Endodermal cell (in vitro differentiated cells): ENCODE data around the gene SYMPK. TPM values are rescaled to one million over a fixed set of nuclear protein-coding genes. Genes with fewer than 3 reads are reported as not detected.
A peak's percentile ranks its signal among the peaks of the same experiment; 100 is the strongest.

Source experiments
- DNase-seq: peaks from one replicate; pipeline ENCODE4 v3.0.0-alpha.2; 2017
- H3K27ac ChIP-seq: 2 replicates; pipeline ENCODE4 v1.5.1; 2013; ENCODE audit warnings: mild to moderate bottlenecking, low read depth, low read length, moderate library complexity
- H3K27me3 ChIP-seq: 2 replicates; pipeline ENCODE4 v1.6.1; 2013; ENCODE audit warnings: mild to moderate bottlenecking, low read length, moderate library complexity; ENCODE audit not compliant: insufficient read depth, control insufficient read depth, poor library complexity, severe bottlenecking
- H3K36me3 ChIP-seq: 2 replicates; pipeline ENCODE4 v1.7.0; 2013; ENCODE audit warnings: mild to moderate bottlenecking, low read length, moderate library complexity; ENCODE audit not compliant: control insufficient read depth, insufficient read depth
- H3K4me1 ChIP-seq: one replicate; pipeline ENCODE4 v1.7.0; 2013; ENCODE audit warnings: low read length; ENCODE audit not compliant: control insufficient read depth, insufficient read depth
- H3K4me3 ChIP-seq: 2 replicates; pipeline ENCODE4 v1.5.1; 2013; ENCODE audit warnings: mild to moderate bottlenecking, low read length, moderate library complexity
- H3K9ac ChIP-seq: 2 replicates; pipeline ENCODE4 v1.6.1; 2013; ENCODE audit warnings: mild to moderate bottlenecking, low read length, moderate library complexity; ENCODE audit not compliant: poor library complexity, severe bottlenecking; ENCODE audit errors: extremely low read depth
- H3K9me3 ChIP-seq: 2 replicates; pipeline ENCODE4 v1.6.1; 2013; ENCODE audit warnings: mild to moderate bottlenecking, low read length, moderate library complexity; ENCODE audit not compliant: control insufficient read depth
- H3K27ac Mint-ChIP-seq: 2 replicates; pipeline ENCODE4 v1.8.0; 2020; ENCODE audit warnings: mixed read lengths
- H3K27me3 Mint-ChIP-seq: 2 replicates; pipeline ENCODE4 v1.8.0; 2021; ENCODE audit warnings: mild to moderate bottlenecking, mixed read lengths; ENCODE audit not compliant: insufficient read depth
- H3K36me3 Mint-ChIP-seq: 2 replicates; pipeline ENCODE4 v1.8.0; 2020; ENCODE audit warnings: low read depth, mixed read lengths
- H3K4me1 Mint-ChIP-seq: 2 replicates; pipeline ENCODE4 v1.8.0; 2020; ENCODE audit warnings: mixed read lengths
- H3K4me3 Mint-ChIP-seq: 2 replicates; pipeline ENCODE4 v1.8.0; 2020; ENCODE audit warnings: mild to moderate bottlenecking, moderate library complexity, mixed read lengths
- H3K9me3 Mint-ChIP-seq: 2 replicates; pipeline ENCODE4 v1.8.0; 2020; ENCODE audit warnings: mild to moderate bottlenecking, mixed read lengths
- WGBS, 2 experiments: methylation state at CpG; one replicate each; pipeline versions ENCODE4 v1.1.5 to v1.1.7; 2013; ENCODE audit warnings: missing lambda C conversion rate in 2 of 2, mixed read lengths in 1 of 2; ENCODE audit not compliant: insufficient coverage in 1 of 2, insufficient read length in 1 of 2; 5-methylcytosine and 5-hydroxymethylcytosine counted together
- total RNA-seq, 2 donors: library from RNA; stranded (reverse); fragmentation: NEBNext Ultra II Directional in 1 of 2; extraction: Animal tissue kit (Norgen Biotek cat#: 25700) in 1 of 2; gene quantifications; 2 replicates in 1 of 2; 3 replicates in 1 of 2; pipeline ENCODE4 v1.2.1, GENCODE V29; 2021
- TF ChIP-seq, protein P1 (sequence below): fragments of 200-600 bp; sonication (generic); conservative IDR thresholded peaks from 2 replicates; pipeline ENCODE4 v1.5.0; 2021; ENCODE audit warnings: antibody characterized with exemption, mild to moderate bottlenecking

The SYMPK gene
- total RNA-seq, 2 donors from 2014 or later = 104 to 119 TPM

DNA sequence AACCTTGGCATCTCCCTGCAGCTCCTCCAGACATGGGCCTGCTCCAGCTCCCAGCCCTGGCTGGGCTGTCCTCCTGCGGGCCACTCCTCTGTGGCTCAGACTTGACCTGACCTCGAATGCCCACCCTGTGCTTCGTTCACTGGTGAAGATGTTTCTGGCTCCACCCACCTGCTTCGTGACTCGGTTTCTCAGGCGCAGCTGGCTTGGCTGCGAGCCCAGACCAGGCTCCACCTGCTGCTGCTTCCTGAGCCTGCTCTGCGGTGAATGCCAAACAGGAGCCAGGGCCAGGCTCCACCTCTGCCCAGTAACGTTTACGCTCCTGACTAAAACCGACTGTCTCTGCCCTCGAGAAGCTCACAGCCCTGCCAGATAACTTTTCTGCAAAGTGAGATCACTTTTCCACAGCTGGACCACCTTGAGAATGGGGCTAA lies 38.9 kb downstream of the SYMPK start:
- H3K27me3 ChIP-seq = no peaks in the 10 kb centered on the region
- peak; percentile 42 for DNase-seq
- H3K9me3 ChIP-seq = no peaks in the 10 kb centered on the region
- H3K9me3 Mint-ChIP-seq = no peaks in the 10 kb centered on the region
- no peak overlapping the region for H3K4me3 Mint-ChIP-seq
- peaks cover 76% of the 10 kb centered on the region for H3K36me3 Mint-ChIP-seq
- no peaks in the 10 kb centered on the region for H3K4me1 ChIP-seq
- TF ChIP-seq, protein P1, sequence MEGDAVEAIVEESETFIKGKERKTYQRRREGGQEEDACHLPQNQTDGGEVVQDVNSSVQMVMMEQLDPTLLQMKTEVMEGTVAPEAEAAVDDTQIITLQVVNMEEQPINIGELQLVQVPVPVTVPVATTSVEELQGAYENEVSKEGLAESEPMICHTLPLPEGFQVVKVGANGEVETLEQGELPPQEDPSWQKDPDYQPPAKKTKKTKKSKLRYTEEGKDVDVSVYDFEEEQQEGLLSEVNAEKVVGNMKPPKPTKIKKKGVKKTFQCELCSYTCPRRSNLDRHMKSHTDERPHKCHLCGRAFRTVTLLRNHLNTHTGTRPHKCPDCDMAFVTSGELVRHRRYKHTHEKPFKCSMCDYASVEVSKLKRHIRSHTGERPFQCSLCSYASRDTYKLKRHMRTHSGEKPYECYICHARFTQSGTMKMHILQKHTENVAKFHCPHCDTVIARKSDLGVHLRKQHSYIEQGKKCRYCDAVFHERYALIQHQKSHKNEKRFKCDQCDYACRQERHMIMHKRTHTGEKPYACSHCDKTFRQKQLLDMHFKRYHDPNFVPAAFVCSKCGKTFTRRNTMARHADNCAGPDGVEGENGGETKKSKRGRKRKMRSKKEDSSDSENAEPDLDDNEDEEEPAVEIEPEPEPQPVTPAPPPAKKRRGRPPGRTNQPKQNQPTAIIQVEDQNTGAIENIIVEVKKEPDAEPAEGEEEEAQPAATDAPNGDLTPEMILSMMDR = no peak
- no peak overlapping the region for H3K9ac ChIP-seq
- no peak overlapping the region for H3K4me3 ChIP-seq
- H3K27ac ChIP-seq = no peak overlapping the region
- H3K36me3 ChIP-seq = peaks cover 82% of the 10 kb centered on the region
- no peaks in the 10 kb centered on the region for H3K27me3 Mint-ChIP-seq
- 90 to 99% methylated on average over 12 of the region's 12 CpGs for WGBS, 2 experiments
- H3K27ac Mint-ChIP-seq = no peak overlapping the region
- H3K4me1 Mint-ChIP-seq = no peaks in the 10 kb centered on the region

DNA sequence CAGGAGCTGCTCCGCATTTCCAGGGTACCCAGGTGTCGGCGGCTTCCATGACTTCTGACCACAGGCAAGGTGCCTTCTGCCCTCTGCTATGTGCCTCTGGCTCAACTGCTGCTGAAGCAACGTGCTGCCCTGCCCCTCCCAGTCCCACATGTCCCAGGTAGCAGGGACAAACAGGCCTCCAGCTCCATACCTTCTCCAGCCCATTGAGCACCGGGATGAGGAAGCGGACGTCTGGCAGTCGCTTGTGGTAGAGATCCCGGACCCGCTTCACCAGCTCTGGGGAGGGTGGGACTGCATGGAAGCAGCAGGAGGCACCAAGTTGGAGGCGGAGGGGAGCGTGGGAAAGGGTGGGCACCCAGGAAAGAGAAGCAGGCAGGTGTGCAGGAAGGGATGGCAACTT lies 39.8 kb downstream of the SYMPK start:
- H3K9me3 ChIP-seq = no peaks in the 10 kb centered on the region
- Mint-ChIP-seq H3K4me3 (no peak overlapping the region), H3K36me3 (peaks cover 68% of the 10 kb centered on the region), H3K4me1 (no peaks in the 10 kb centered on the region), H3K9me3 (no peaks in the 10 kb centered on the region), H3K27ac (no peak overlapping the region), H3K27me3 (no peaks in the 10 kb centered on the region)
- peaks cover 74% of the 10 kb centered on the region for H3K36me3 ChIP-seq
- no peaks in the 10 kb centered on the region for H3K27me3 ChIP-seq
- 94% methylated on average over 3 to 12 of the region's 12 CpGs for WGBS, 2 experiments
- peaks cover 4% of the 10 kb centered on the region for H3K4me1 ChIP-seq
- no peak overlapping the region for H3K27ac ChIP-seq
- DNase-seq = no peak
- no peak overlapping the region for H3K4me3 ChIP-seq
- TF ChIP-seq, protein P1 = no peak
- H3K9ac ChIP-seq = no peak overlapping the region

DNA sequence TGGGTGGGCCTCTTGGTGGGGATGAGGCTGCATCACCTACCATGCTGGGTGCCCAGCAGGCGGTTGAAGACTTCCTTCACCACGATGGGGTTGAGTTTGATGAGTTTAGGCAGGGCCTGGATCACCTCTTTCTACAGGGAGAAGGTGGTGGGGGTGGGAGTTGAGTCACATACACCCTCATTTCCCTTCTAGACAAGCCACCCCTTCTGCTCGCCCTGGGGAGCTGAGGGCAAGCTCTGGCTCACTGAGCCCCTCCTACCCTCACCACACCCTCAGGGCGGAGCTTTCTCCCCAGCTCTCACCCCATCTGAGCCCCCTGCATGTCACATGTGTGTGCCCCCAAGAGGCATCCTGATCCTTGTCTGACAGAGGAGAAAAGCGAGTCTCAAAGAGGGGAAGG lies 40.2 kb downstream of the SYMPK start:
- no peak for DNase-seq
- H3K27ac ChIP-seq = no peak overlapping the region
- TF ChIP-seq, protein P1 = no peak
- H3K4me1 Mint-ChIP-seq = no peaks in the 10 kb centered on the region
- no peaks in the 10 kb centered on the region for H3K9me3 Mint-ChIP-seq
- peaks cover 4% of the 10 kb centered on the region for H3K4me1 ChIP-seq
- H3K27ac Mint-ChIP-seq = no peak overlapping the region
- H3K4me3 Mint-ChIP-seq = no peak overlapping the region
- peaks cover 63% of the 10 kb centered on the region for H3K36me3 Mint-ChIP-seq
- peaks cover 69% of the 10 kb centered on the region for H3K36me3 ChIP-seq
- H3K9me3 ChIP-seq = no peaks in the 10 kb centered on the region
- H3K27me3 ChIP-seq = no peaks in the 10 kb centered on the region
- WGBS, 2 experiments = 99 to 100% methylated on average over 1 to 5 of the region's 5 CpGs
- no peak overlapping the region for H3K4me3 ChIP-seq
- no peaks in the 10 kb centered on the region for H3K27me3 Mint-ChIP-seq
- no peak overlapping the region for H3K9ac ChIP-seq
